IPS-11a (cell line): ENCODE measurements around the gene CBLN4.
A peak's percentile ranks its signal among the peaks of the same experiment; 100 is the strongest.

Experiments used
- H3K4me3 ChIP-seq: one replicate; pipeline ENCODE4 v1.5.1; 2013; ENCODE audit warnings: low read depth, low read length, control low read depth

CBLN4 gene

DNA sequence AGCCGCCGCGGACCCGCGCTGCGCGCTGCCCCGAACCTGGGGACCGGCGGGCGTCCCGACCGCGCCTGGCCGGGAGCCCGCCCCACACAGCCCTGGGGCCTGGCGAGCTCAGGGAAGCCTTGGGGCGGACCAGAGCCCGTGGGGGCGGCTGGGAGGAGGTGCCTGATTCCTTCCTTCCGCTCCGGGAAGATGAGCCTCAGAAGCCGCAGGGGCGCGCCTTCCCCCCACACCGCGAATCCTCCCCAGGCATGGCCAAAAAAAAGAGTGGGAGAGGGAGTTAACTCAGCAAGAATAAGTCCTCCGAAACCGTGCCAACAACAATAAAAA lies at the start of gene CBLN4:
Gene CBLN4, minus strand, starts transcription at position 131 of the 327 bp plus-strand sequence. CDS start 1,348 bp downstream, outside the sequence.
- peak within 1 kb of the TSS; percentile 42 for H3K4me3 ChIP-seq

DNA sequence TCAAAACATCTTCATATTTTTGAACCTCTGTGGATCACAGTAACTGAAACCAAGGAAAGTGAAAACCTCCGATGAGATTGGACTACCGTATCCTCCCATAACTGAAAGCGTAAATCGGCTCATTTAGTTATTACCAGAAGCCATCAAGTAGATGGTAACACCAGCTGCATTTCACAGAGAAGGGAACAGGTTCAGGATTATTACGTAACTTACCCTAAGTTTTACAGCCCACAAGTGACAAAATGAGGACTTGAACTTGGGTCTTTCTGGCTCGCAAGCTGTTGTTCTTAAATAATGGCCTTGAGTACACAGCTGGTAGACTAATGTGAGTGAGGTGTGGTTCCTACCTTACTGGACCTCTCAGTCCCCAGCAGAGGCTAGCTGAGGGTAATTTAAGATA lies 37.9 kb upstream of the CBLN4 start:
- H3K4me3 ChIP-seq: no peak overlapping the region

DNA sequence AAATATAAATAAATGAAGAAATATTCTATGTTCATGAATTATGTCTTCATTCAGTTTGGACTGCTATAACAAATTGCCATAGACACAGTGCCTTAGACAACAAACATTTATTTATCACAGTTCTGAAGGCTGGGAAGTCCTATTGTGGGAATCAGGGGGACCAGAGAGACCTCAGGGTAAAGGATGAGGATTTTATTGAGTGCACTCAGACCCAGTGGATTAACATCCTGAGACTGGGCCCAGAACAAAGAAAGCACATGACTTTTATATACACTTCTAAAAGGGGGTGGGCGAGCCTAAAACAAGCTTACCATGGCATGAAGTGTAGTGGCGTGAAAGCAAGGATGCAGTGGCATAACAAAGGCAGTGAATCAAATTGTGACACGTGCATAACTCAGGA lies 26.9 kb upstream of the CBLN4 start:
- H3K4me3 ChIP-seq: no peak overlapping the region

DNA sequence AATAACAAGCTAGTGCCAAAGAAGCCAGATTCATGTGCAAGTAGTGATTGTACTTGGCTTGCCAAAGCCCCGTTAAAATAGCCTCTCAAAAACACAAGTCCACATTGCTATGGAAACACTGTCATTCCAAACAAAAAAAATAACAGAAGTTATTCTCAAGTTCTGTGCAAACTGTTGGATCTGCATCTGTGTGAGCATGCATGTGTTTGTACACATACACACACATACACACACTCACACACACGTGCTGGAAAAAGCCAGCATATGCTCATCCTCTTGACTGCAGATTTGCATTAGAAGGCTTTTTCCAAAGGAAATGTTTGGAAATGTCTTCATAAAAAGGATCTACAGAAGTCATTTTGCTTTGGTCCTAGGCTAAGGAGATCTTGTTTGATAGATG lies 13.4 kb upstream of the CBLN4 start:
- H3K4me3 ChIP-seq: no peak overlapping the region

DNA sequence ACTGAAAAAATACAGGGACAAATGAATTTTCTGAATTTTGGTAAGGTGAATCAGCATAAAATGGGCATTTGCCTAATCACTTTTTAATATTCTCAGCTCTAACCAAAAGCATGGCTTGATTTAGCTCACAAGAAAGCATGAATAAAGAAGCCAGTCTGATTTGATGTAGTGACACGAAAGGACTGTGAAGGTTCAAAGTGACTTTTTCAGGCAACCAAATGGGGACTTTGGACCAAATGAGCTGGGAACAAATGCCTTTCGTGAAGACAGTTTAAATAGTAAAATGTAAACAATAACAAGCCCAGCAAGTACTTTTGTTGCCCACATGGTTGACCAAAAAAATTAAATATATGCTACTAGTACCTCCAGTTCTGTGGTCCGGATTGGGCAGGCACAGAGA lies 12.9 kb upstream of the CBLN4 start:
- no peak overlapping the region for H3K4me3 ChIP-seq

- H3K4me3 ChIP-seq: no peak overlapping the region
These were observed 12.2 kb upstream of the CBLN4 start for GRCh38 chr20:56017560-56017959.

DNA sequence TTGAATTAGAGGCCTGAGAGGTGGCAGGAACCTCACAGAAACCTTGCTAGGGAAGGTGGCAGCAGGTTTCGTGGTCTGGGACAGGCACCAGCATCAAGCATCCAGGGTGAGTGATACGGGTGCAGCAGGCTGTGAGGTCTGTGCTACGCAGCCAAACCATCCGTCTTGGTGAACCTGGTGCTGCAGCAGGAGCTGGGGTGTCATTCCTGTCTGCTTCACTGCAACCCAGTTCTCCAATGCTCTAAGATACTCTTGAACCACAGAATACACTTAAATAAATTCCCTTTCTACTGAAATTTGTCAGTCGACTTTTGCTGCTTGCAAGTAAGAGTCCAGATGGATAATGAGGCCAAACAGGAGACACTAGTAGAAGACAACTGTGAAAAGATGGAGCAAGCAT lies 9.7 kb upstream of the CBLN4 start:
- H3K4me3 ChIP-seq: no peak overlapping the region

GRCh38 chr20:56014151-56014550 lies 8.8 kb upstream of the CBLN4 start:
- H3K4me3 ChIP-seq: no peak overlapping the region

- peak overlapping the region; percentile 42 for H3K4me3 ChIP-seq
These were observed 519 bp downstream of the CBLN4 start for GRCh38 chr20:56004611-56005388.

- H3K4me3 ChIP-seq: peak overlapping the region; percentile 10
These were observed 1.3 kb downstream of the CBLN4 start for GRCh38 chr20:56004007-56004406.

DNA sequence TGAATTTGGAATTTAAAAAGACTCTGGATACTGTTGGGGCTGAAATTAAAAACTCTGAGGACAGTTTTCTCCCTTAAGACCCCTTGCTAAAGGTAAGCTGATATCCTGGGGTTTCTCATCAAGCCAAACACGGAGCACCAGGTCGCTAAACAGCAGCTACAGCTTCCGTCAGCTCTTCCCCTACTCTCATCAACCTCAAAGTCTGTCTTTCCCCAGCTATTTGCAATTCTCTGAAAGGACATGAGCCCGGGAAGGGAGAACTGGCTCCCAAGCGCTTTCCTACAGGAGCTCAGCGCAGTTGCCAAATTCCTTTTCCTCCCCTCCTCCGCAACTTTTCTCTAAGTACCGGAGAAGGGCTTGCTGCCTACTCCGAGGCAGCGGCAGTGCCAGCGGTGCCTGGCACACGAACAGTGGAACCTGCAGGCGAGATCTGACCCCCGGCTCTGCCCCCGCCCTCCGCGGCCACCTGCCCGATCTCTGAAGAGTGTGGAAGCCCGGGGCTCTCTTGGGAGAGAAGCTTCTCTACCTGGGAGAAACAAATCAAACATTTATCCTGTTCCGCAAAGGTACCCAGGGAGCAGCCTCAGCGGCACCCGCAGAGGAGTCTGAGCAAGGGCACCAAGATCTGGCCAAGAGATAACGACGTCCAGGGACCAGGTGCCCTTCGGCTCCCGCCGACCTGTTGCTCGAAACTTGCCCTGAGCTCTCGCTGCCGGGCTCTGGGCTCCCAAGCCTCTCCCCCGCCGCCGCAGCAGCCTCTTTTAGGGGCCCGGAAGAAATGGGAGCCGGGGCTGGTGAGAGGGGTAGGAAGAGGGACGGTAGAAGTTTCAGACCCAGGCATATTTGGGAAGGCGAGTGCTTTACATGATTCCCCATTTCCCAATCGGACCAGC lies 2.2 kb downstream of the CBLN4 start:
- peak overlapping the region; percentile 5 for H3K4me3 ChIP-seq

GRCh38 chr20:56001890-56002289 lies 3.4 kb downstream of the CBLN4 start:
- no peak overlapping the region for H3K4me3 ChIP-seq

DNA sequence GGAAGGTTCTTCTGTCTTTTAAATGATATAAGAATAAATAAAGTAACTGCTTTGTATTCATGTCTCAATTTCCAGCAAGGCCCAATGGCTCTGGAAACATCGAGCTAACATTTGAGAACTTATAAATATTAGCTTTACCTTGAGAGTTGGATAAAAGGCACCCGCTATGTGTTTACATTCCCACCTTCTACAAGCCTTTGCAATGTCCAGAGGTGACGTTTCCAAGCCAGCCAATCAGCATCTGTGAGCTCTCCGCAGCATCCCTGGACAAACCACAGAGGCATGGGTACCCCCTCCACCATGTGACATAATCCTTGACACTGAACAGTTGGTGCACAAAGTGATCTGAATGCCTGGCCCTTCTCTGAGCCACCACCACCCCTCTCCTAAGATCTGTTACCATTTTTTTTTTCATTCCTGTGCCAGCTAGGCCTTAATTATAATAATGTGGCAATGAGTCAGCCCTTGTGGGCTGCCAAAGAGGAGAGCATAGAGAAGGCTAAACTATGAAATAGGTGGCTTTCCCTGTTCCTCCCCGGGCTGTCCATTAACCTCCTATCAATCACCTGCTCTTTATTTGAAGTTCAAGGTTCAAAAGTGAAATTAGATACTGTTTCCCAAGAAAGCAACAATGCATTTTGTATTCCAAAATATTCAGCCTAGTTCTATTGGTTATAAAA lies 4.1 kb downstream of the CBLN4 start:
- no peak overlapping the region for H3K4me3 ChIP-seq

GRCh38 chr20:55978550-55978949 lies 26.8 kb downstream of the CBLN4 start:
- no peak overlapping the region for H3K4me3 ChIP-seq

GRCh38 chr20:55977690-55978459 lies 27.4 kb downstream of the CBLN4 start:
- H3K4me3 ChIP-seq: no peak overlapping the region

DNA sequence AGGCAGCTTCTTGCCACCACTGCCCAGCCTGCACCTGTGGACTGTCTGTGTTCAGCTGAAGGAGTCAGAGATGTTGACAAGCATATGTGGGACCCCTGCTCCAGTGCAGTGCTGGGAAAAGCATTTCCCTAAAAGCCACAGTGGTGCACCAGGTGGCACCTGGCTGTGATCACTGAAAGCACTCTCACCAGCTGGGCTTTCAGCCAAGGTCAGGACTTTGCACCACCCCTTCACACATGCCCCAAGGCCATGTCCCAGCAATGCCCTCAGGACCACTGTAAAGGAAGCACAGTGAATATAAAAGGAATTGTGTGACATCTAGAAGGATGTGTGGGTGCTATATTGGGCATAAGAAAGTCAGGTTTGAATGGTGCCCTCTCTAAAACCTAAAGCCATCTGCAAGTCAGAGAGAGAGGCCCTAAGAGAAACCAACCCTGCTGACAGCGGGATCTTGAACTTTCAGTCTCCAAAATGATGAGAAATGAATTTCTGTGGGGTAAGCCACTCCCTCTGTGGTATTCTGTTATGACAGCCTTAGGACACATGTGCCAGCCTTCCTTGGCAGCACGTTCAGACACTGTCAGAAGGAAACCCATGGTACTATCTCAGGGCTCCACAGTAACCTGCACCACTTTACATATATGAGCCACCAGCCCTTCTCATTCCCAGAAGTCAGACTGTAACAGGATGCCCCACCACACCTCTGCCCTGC lies 30.7 kb downstream of the CBLN4 start:
- no peak overlapping the region for H3K4me3 ChIP-seq

GRCh38 chr20:55964790-55965189 lies 40.5 kb downstream of the CBLN4 start:
- H3K4me3 ChIP-seq: no peak overlapping the region

DNA sequence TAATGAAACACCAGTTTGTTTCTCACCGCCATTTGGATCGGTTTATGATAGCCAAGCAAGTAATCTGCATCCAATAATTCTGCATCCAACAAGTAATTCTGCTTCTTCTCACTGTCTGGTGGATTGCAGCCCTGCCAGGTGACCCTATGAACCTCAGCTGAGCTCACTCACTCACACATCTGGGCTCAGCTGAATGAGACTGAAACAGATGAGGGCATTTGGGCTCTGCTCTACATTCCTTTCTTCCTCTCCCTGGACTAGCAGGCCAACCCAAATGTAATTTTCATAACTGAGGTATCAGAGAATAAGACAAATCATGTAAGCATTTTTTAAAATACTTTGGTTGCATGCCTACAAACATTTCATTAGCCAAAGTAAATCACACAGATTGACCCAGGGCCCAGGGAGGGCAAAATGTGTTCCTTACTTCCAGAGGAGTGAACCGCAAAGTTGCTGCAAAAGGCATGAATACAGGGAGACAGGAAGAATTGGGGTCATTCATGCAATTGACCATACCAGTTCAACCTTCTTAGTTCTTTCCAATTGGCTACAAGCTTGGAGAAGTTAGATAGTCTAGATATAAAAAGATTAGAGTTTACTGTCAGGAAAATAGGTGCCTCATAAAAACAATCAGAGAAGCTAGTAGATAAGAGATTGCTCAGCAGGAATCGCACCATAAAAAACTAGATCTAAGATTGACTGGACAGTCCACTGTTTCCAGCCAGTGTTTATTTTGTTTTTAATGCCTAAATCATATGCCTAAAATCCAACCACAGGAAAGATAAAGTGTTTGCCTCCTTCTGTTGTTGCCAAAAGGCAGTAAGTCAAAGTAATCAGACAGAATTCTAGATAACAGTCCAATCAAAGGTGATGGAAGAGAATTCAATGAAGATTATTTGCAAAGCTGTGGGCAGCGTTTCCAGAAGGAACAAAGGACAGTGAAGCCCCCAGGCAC lies 43.7 kb downstream of the CBLN4 start:
- H3K4me3 ChIP-seq: no peak overlapping the region

- H3K4me3 ChIP-seq: no peak overlapping the region
These were observed 52.1 kb downstream of the CBLN4 start for GRCh38 chr20:55953201-55953600.
